GM18907 (cell line): ENCODE data around the gene OR12D3.
"Not testable (repeated sequence)": the region's sequence is repeated elsewhere in the genome, so short reads cannot be mapped to it uniquely, and the experiment has no call there.

Experiments used
- ATAC-seq: cut with Tn5 transposase; IDR thresholded peaks from one replicate; pipeline ENCODE4 v1.9.1; 2021; ENCODE audit warnings: mild to moderate bottlenecking, moderate library complexity; ENCODE audit not compliant: unreplicated experiment

OR12D3 gene, protein sequence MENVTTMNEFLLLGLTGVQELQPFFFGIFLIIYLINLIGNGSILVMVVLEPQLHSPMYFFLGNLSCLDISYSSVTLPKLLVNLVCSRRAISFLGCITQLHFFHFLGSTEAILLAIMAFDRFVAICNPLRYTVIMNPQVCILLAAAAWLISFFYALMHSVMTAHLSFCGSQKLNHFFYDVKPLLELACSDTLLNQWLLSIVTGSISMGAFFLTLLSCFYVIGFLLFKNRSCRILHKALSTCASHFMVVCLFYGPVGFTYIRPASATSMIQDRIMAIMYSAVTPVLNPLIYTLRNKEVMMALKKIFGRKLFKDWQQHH

DNA sequence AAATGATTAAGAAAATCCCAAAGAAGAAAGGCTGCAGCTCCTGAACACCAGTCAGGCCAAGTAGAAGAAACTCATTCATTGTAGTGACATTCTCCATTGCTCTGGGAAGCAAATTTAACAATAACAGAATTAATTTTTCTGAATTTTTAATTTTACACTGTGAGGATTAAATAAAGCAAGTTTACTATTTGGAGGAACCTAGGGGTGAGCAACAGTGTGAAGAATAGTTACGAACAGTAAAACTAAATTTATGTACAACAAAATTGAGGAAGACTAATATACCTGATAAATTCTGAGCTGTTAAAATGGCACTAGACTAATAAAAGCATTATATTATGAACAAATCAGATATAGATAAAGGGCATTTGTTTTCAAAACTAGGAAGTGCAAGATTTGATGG, at the start of gene OR12D3:
Gene OR12D3 (minus strand): TSS at position 101 of the 400 bp plus-strand sequence. CDS start 4 bp downstream, at position 97.
- no peak for ATAC-seq

DNA sequence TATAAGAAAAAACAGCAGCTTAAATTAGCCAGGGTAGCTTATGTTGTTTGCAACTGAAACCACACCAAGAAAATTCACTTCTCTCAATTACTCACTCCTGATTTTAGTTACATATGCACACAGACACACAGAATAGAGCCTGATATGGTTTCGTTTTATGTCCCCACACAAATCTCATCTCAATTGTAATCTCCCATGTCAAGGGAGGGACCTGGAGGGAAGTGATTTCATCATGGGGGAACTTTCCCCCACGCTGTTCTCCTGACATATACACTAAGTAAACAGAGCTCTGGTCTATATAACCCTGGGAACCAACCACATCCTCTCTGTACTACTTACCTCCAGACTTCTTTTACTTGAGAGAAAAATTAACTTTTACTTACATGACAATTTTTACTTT, 49.5 kb upstream of the OR12D3 start:
- ATAC-seq, result no peak

DNA sequence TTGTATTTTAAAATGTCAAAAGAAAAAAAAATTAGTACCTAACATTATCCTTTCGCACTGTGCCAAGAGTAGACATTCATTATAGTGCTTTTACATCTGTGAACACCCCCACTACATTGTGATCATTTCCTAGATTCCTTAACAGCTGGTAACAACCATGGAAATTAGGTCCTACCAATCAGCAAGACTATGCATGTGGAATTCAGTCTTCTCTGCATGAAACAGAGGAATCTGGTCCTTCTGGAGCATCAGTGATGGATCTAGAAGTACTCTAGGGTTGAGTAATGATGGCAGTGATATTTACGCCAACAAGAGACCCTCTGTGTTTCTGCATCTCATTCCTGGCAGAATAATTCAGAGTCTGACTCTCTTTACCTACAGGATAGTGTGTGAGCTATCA, 49.1 kb upstream of the OR12D3 start:
- ATAC-seq, result no peak

DNA sequence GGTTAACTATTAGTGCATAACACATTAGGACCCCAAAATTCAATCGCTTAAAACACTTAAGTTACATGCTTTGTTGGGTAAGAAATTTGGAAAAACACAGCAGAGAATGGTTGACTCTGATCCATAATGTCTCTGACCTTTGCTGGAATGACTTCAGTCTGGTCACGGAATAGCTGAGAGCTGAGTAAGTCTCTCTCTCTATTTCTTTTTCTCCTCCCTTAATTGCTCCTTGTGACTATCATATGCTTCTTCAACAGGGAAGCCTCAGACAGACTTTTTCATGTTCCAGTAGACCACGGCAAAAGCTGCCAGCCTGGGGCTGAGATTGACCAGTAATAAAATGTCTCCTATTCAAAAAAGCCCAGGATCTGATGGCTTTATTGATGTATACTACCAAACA, 44.4 kb upstream of the OR12D3 start:
- no peak for ATAC-seq

DNA sequence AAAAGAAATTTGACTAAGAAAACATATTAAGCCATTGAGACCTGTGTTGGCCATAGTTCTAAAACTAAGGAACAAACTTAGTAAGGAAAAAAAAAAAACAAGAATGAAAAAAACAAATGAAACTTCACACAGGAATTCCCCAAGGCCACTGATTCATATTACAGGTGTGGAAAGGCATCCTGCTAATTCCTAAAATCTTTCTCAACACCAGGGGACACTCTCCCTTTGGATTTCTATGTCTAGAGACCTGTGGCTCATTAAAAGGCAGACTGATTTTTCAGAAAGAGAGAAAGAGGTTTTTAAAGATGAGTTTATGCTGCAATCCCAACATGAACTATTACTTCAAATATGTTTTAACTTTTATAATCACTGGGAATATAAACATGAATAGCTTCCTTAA, 39.5 kb upstream of the OR12D3 start, which contains the start of gene OR12D1:
Gene OR12D1 (plus strand): TSS at position 341 of the 400 bp plus-strand sequence.
- no peak for ATAC-seq

DNA sequence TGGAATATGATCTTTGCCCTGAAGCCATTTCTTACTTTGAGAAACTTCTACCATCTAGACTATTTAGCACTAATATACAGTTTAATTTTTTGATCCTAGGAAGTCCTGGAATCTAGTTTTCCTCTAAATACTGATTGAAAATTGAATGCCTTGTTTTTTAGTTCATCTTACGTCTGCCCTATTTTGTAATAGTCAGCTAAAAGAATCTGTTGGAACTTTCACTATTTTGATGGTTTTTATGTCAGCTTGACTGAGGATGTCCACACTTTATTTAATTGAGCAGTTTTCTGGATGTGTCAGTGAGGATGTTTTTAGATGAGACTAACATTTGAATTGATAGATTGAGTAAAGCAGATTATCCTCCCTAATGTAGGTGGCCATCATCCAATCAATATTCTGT, 28.7 kb upstream of the OR12D3 start:
- ATAC-seq, result no peak

DNA sequence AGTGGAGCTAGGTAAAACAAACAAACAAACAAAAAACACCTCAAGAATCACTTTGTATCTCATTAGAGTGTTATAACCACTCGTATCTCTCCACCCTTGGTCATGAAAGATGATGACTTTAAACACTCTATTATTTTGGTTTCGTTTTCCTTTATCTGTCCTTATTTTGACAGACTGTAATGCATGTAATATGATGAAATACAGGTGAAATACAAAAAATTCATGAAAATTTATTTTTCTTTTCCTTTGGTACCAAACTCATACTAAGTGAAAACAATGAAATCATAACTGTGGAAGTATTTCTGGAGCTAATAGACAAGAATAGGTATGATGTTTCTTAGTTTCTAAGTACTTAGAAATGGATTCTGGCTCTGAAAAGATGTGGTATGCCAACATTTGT, 24.4 kb upstream of the OR12D3 start:
- ATAC-seq, result no peak

DNA sequence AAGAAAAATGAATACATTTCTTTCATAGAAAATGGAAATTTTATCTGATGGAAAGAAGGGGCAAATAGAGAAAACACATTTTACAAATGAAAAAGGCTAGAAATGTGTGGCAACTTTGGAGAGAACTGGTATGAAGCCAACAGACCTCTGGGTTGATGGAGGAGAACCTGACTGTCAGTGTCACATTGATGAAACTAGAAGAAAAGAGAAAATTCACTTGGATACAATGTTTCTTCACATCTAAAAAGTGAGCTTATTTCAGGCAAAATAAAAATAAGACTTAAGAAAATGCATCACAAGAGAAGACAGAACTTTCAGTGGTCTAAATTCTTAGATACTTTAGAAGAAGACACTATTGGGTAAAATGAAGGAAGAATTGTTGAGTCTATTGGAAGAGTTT, 20.2 kb upstream of the OR12D3 start, which contains the start of gene OR12D2:
Gene OR12D2 (plus strand): TSS at position 301 of the 400 bp plus-strand sequence. CDS start 1,069 bp downstream, outside the sequence.
- no peak for ATAC-seq

DNA sequence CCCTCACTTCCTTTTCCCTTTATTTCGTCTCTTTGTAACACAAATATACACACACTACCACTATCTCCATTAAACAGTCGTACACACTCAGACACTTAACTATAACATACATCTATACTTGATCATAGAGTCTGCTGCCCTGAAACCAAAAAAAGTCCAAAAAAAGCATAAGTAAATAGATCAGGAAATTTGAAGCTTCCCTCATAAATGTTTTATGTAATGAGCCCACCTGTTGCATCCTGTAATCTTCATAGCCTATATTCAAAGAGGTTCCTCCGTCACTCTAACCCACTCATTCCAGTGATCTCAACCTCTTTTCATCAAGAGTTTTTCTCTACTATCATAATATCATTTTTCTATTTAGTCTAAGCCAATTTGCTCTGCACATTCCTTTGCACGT, 13.4 kb upstream of the OR12D3 start:
- no peak for ATAC-seq

DNA sequence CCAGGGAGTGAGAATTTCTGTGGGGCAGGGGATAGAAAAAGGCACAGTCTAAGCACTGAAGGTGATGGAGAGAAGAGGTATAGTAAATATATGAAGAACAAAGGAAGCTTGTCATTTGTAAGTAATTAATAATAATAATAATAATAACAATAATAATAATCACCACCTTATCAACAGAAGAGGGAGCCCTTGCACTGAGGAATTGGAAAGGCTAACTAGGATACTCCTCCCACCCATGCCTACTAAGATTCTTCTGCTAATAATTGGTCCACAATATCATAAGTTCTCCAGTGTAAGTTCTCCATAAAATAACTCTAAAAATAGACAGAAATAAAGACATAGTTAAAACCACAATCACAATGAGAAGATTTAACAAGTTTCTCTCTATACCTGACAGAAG, 912 bp upstream of the OR12D3 start:
- no peak for ATAC-seq

DNA sequence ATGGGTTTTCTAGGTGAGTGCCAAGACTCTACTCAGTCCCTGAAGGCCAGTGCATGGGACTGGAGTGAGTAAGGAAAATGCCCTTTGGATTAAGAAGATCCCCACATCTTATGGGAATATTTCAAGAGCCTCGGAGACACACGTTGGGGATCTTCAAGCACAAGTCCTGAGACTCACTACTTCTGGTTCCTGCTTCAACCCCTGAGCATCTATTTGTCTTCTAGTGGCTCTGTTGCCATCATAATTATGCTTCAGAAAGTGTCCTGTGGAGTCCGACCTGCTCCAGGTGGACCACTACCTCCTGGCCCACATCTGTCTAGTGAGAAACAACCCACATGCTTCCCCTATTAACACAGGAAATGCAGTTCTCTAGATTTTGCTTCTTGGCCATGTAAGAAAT, 6.3 kb downstream of the OR12D3 start, which contains the start of gene OR5V1:
Gene OR5V1 (minus strand): TSS at position 101 of the 400 bp plus-strand sequence. CDS start 12,670 bp downstream, outside the sequence.
- no peak for ATAC-seq

DNA sequence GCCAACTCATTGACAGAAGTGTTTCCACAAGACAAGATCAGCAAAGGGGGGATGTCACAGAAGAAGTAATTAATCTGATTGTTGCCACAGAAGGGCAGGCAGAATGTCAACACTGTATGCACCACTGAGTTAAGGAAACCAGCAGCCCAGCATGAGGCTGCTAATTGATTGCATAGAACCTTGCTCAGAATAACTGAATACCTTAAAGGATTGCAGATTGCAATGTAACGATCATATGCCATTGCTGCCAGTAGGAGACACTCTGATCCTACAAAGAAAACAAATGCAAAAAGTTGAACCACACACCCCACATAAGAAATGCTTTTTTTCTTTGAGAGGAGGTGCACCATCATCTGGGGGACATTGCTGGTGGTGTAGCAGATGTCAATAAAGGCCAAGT, 19.5 kb downstream of the OR12D3 start:
- ATAC-seq, result no peak

DNA sequence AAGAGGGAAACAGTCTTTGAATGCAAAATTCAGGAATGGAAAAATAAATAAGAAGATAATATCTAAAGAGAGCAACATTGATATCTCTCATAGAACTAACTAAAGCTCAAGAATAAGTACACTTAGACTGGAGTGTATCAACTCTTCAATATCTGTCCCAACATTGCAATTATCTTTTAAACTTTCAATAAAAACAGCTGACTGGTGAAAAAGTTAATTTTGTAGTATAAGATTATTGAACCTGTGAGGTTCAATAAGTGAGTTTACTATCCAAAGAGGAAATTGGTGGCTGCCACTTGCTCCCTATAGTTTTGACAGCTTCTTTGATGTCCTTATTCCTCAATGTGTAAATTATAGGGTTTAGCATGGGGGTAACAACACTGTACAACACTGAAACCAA, 20.1 kb downstream of the OR12D3 start:
- ATAC-seq, result no peak

DNA sequence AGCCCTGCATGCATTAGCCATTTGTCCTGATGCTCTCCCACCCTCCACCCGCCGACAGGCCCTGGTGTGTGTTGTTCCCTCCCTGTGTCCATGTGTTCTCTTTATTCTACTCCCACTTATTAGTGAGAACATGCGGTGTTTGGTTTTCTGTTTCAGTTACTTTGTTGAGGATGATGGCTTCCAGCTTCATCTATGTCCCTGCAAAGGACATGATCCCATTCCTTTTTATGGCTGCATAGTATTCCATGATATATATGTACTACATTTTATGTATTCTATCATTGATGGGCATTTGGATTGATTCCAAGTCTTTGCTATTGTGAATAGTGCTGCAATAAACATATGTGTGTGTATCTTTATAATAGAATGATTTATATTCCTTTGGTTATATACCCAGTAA, 25.7 kb downstream of the OR12D3 start:
- not testable (repeated sequence) for ATAC-seq

DNA sequence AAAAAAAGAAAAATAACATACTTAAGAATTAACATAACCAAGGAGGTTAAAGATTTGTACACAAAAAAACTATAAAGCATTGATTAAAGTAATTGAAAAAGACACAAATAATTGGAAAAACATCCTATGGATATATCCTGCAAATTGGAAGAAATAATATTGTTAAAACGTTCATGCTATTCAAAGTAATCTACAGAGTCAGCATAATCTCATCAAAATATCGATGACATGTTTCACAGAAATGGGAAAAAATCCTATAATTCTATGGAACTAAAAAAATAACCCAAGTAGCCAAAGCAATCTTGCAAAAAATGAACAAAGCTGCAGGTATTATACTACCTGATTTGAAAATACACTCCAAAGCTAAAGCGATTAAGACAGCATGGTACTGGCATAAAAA, 29.7 kb downstream of the OR12D3 start:
- ATAC-seq, result no peak

DNA sequence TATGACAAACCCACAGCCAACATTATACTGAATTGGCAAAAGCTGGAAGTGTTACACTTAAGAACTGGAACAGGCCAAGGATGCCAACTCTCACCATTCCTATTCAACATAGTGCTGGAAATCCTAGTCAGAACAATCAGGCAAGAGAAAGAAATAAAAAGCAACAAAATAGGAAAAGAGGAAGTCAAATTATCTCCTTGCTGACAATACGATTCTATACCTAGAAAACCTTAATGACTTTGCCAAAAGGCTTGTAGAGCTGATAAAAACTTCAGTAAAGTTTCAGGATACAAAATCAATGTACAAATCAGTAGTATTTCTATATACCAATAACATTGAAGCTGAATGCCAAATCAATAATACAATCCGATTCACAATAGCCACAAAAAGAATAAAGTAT, 38.8 kb downstream of the OR12D3 start:
- no peak for ATAC-seq

DNA sequence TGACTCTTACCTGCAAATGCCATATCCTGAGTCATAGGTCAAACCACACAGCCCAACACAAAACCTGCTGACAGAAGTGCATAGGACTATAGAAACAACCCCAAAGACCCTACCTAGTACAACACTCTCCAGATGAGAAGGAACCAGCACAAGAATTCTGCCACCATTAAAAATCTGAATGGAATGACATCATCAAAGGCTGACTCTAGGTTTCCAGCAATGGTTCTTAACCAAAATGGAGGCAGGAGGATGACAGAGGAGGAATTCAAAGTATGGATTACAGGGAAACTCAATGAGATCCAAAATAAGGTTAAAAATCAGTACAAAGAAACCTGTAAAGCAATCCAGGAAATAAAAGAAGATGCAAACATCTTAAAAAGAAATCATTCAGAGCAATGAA, 42.4 kb downstream of the OR12D3 start:
- ATAC-seq, result no peak

DNA sequence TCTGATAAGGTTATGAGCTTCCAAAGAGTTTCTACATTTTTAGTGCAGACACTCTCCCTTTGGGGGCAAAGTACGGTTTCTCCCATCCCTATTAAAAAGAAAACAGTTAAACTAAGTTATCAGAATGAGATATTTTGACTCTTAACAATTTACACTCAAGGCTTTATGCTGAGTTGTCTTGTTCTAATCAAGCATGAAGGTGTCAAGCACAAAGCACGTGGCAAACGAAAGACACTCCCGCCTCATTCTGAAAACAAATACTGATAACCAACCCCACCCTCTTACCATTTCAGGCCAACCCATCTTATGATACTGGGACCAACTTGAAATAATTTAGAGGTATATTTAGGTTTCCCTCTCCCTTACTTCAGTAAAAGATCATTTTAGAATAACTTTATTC, 49.3 kb downstream of the OR12D3 start:
- ATAC-seq, result no peak
